ENCODE measurements around the gene AFF3. TPM values are rescaled to one million over a fixed set of nuclear protein-coding genes. Genes with fewer than 3 reads are reported as not detected.

AFF3 gene
- polyA plus RNA-seq, 1 donor (not counting 4 experiments of a cell fraction or from before 2014, with no cell fraction given) = not detected

GRCh38 chr2:99794414-99794813 lies 348.0 kb downstream of the AFF3 start:
- Histone ChIP-seq H3K4me1 (ENCODE audit: control insufficient read depth, extremely low read depth, insufficient read depth, low read length) (no peaks in the 10 kb centered on the region), H3K9me1 (ENCODE audit: control insufficient read depth, extremely low read depth, insufficient read depth, low read length) (no peaks in the 10 kb centered on the region), H3K27me3 (ENCODE audit: control insufficient read depth, extremely low read depth, insufficient read depth, low read length) (no peaks in the 10 kb centered on the region), H4K20me1 (ENCODE audit: control insufficient read depth, extremely low read depth, insufficient read depth, low read length) (no peaks in the 10 kb centered on the region), H3K9me3 (ENCODE audit: control insufficient read depth, low read depth, low read length) (no peaks in the 10 kb centered on the region), H3K36me3 (ENCODE audit: control insufficient read depth in 2 of 2, extremely low read depth in 1 of 2, insufficient read depth in 2 of 2, low read length in 2 of 2) (no peaks in the 10 kb centered on the region), H3K9ac (ENCODE audit: control insufficient read depth, extremely low read depth, insufficient read depth, low read length) (no peak overlapping the region), H3K4me2 (ENCODE audit: control insufficient read depth, extremely low read depth, insufficient read depth, low read depth, low read length) (no peak overlapping the region), H2AFZ (ENCODE audit: control insufficient read depth, low read length) (no peak overlapping the region), H3K79me2 (ENCODE audit: control insufficient read depth, insufficient read depth, low read length) (no peaks in the 10 kb centered on the region), H3K27ac (ENCODE audit: control insufficient read depth, insufficient read depth, low read length) (no peak overlapping the region), H3K4me3 (ENCODE audit: control insufficient read depth in 2 of 3, extremely low read depth in 1 of 3, insufficient read depth in 2 of 3, low read depth in 1 of 3, low read length in 3 of 3) (no peak overlapping the region)
- FAIRE-seq (no peak), DNase-seq (ENCODE audit: low read depth, low spot score) (no peak)
- TF ChIP-seq CTCF (optimal IDR thresholded peaks at IDR 0.05 in 1 of 3, IDR thresholded peaks at IDR 0.05 in 1 of 3, conservative IDR thresholded peaks at IDR 0.05 in 1 of 3; ENCODE audit: extremely low read depth in 1 of 3, insufficient read depth in 2 of 3, low read length in 3 of 3) (no peak), EZH2 (IDR thresholded peaks at IDR 0.05; ENCODE audit: low read length) (no peak)
- dilution Hi-C loops (cut with MboI; ENCODE audit: extremely low pct_ligation_motif_present, low sequenced_read_pairs) = no loop called here

- H3K27ac ChIP-seq (ENCODE audit: control insufficient read depth, insufficient read depth, low read length) = no peak overlapping the region
- DNase-seq (ENCODE audit: low read depth, low spot score) = no peak
- dilution Hi-C loops (cut with MboI; ENCODE audit: extremely low pct_ligation_motif_present, low sequenced_read_pairs) = no loop called here
- H3K79me2 ChIP-seq (ENCODE audit: control insufficient read depth, insufficient read depth, low read length) = no peaks in the 10 kb centered on the region
- H3K4me3 ChIP-seq (ENCODE audit: control insufficient read depth in 2 of 3, extremely low read depth in 1 of 3, insufficient read depth in 2 of 3, low read depth in 1 of 3, low read length in 3 of 3) = no peak overlapping the region
- no peaks in the 10 kb centered on the region for H4K20me1 ChIP-seq (ENCODE audit: control insufficient read depth, extremely low read depth, insufficient read depth, low read length)
- H3K4me2 ChIP-seq (ENCODE audit: control insufficient read depth, extremely low read depth, insufficient read depth, low read depth, low read length) = no peak overlapping the region
- TF ChIP-seq EZH2 (IDR thresholded peaks at IDR 0.05; ENCODE audit: low read length) (no peak), CTCF (optimal IDR thresholded peaks at IDR 0.05 in 1 of 3, IDR thresholded peaks at IDR 0.05 in 1 of 3, conservative IDR thresholded peaks at IDR 0.05 in 1 of 3; ENCODE audit: extremely low read depth in 1 of 3, insufficient read depth in 2 of 3, low read length in 3 of 3) (no peak)
- no peaks in the 10 kb centered on the region for H3K36me3 ChIP-seq (ENCODE audit: control insufficient read depth in 2 of 2, extremely low read depth in 1 of 2, insufficient read depth in 2 of 2, low read length in 2 of 2)
- no peaks in the 10 kb centered on the region for H3K9me3 ChIP-seq (ENCODE audit: control insufficient read depth, low read depth, low read length)
- H2AFZ ChIP-seq (ENCODE audit: control insufficient read depth, low read length) = no peak overlapping the region
- H3K4me1 ChIP-seq (ENCODE audit: control insufficient read depth, extremely low read depth, insufficient read depth, low read length) = no peaks in the 10 kb centered on the region
- FAIRE-seq = no peak
- H3K9me1 ChIP-seq (ENCODE audit: control insufficient read depth, extremely low read depth, insufficient read depth, low read length) = no peaks in the 10 kb centered on the region
- no peak overlapping the region for H3K9ac ChIP-seq (ENCODE audit: control insufficient read depth, extremely low read depth, insufficient read depth, low read length)
- no peaks in the 10 kb centered on the region for H3K27me3 ChIP-seq (ENCODE audit: control insufficient read depth, extremely low read depth, insufficient read depth, low read length)
Measured at GRCh38 chr2:99793022-99793421, 349.4 kb downstream of the AFF3 start.

Data from keratinocyte (primary cell).